GM18870 (cell line): ENCODE data around the gene OSBPL5.
"Not testable (repeated sequence)": the region's sequence is repeated elsewhere in the genome, so short reads cannot be mapped to it uniquely, and the experiment has no call there.

ENCODE experiments used
- ATAC-seq: cut with Tn5 transposase; IDR thresholded peaks from one replicate; pipeline ENCODE4 v1.9.1; 2021; ENCODE audit warnings: moderate library complexity; ENCODE audit not compliant: unreplicated experiment

The OSBPL5 gene

GRCh38 chr11:3089236-3090061 is 75.7 kb downstream of the OSBPL5 start:
- ATAC-seq, result no peak

- ATAC-seq, result no peak
These were observed 76.3 kb downstream of the OSBPL5 start for GRCh38 chr11:3088806-3089205.

GRCh38 chr11:3087821-3088800 is 77.0 kb downstream of the OSBPL5 start:
- ATAC-seq, result no peak

GRCh38 chr11:3087373-3087772 is 77.7 kb downstream of the OSBPL5 start:
- no peak for ATAC-seq

GRCh38 chr11:3086671-3087150 is 78.4 kb downstream of the OSBPL5 start:
- no peak for ATAC-seq

- no peak for ATAC-seq
These were observed 79.0 kb downstream of the OSBPL5 start for GRCh38 chr11:3086114-3086513.

GRCh38 chr11:3085052-3085451 is 80.1 kb downstream of the OSBPL5 start:
- ATAC-seq, result no peak

- ATAC-seq, result no peak
These were observed 81.8 kb downstream of the OSBPL5 start for GRCh38 chr11:3083321-3083720.

- no peak for ATAC-seq
These were observed 83.7 kb downstream of the OSBPL5 start for GRCh38 chr11:3081386-3081751.

- no peak for ATAC-seq
These were observed 84.3 kb downstream of the OSBPL5 start for GRCh38 chr11:3080733-3081385.

- no peak for ATAC-seq
These were observed 85.0 kb downstream of the OSBPL5 start for GRCh38 chr11:3080104-3080503.

GRCh38 chr11:3077846-3078440 is 87.2 kb downstream of the OSBPL5 start:
- ATAC-seq, result no peak

GRCh38 chr11:3077189-3077836 is 87.8 kb downstream of the OSBPL5 start:
- no peak for ATAC-seq

- ATAC-seq, result no peak
These were observed 90.1 kb downstream of the OSBPL5 start for GRCh38 chr11:3074912-3075589.

GRCh38 chr11:3073029-3073435 is 92.1 kb downstream of the OSBPL5 start:
- no peak for ATAC-seq

GRCh38 chr11:3069425-3069824 is 95.7 kb downstream of the OSBPL5 start:
- ATAC-seq, result no peak

- ATAC-seq, result not testable (repeated sequence)
These were observed 98.8 kb downstream of the OSBPL5 start for GRCh38 chr11:3066308-3066707.

- ATAC-seq, result not testable (repeated sequence)
These were observed 100.4 kb downstream of the OSBPL5 start for GRCh38 chr11:3064709-3065108.

GRCh38 chr11:3063876-3064275 is 101.2 kb downstream of the OSBPL5 start:
- not testable (repeated sequence) for ATAC-seq

- not testable (repeated sequence) for ATAC-seq
These were observed 101.7 kb downstream of the OSBPL5 start for GRCh38 chr11:3063432-3063831.
